DOHH2 (cell line): ENCODE data around the gene SYNDIG1.

Source experiments
- EZH2phosphoT487 ChIP-seq: fragments of 200-600 bp; sonication (generic); IDR thresholded peaks from 2 replicates; pipeline ENCODE4 v1.6.1; 2017; ENCODE audit warnings: borderline replicate concordance, mild to moderate bottlenecking, antibody characterized with exemption, low read length, moderate library complexity, mixed read lengths
- TF ChIP-seq, protein P1 (sequence below): fragments of 200-600 bp; sonication (generic); IDR thresholded peaks from one replicate; pipeline ENCODE4 v1.5.1; 2014; ENCODE audit warnings: antibody characterized with exemption, mild to moderate bottlenecking, low read depth, low read length; ENCODE audit not compliant: poor library complexity, severe bottlenecking

DNA sequence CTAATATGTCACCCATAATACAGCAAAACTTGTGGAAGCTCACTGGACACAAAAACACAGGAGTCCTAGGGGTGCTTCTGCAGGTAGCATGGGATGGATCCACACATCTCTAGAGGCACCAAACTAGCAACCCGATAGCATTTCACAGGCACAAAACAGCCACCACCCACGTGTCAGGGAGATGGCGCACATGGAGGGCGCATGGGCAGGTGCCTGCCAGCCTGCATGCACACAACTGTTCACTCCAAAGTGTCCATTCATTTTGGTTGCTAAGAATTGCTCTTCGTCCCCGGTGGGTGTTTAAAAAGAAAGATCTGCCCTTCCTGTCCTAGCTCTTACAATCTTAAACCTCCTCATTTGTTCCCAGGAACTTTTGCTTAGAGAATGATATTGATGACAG, 171.3 kb downstream of the SYNDIG1 start:
- TF ChIP-seq, protein P1, sequence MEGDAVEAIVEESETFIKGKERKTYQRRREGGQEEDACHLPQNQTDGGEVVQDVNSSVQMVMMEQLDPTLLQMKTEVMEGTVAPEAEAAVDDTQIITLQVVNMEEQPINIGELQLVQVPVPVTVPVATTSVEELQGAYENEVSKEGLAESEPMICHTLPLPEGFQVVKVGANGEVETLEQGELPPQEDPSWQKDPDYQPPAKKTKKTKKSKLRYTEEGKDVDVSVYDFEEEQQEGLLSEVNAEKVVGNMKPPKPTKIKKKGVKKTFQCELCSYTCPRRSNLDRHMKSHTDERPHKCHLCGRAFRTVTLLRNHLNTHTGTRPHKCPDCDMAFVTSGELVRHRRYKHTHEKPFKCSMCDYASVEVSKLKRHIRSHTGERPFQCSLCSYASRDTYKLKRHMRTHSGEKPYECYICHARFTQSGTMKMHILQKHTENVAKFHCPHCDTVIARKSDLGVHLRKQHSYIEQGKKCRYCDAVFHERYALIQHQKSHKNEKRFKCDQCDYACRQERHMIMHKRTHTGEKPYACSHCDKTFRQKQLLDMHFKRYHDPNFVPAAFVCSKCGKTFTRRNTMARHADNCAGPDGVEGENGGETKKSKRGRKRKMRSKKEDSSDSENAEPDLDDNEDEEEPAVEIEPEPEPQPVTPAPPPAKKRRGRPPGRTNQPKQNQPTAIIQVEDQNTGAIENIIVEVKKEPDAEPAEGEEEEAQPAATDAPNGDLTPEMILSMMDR = no peak
- no peak for TF ChIP-seq EZH2phosphoT487
